NCI-H1105 treated with DMSO at 0.1 percent for 48 hours (cell line): ENCODE measurements around the gene GRM1.

Experiments used
- DNase-seq: peaks from one replicate; lab custom pipeline; 2025; lab: John Stamatoyannopoulos, UW

GRM1 gene

GRCh38 chr6:146335336-146335735 is 306.5 kb downstream of the GRM1 start:
- no peak for DNase-seq

- DNase-seq, result no peak
Observed at GRCh38 chr6:146336191-146336590, 307.3 kb downstream of the GRM1 start.

DNA sequence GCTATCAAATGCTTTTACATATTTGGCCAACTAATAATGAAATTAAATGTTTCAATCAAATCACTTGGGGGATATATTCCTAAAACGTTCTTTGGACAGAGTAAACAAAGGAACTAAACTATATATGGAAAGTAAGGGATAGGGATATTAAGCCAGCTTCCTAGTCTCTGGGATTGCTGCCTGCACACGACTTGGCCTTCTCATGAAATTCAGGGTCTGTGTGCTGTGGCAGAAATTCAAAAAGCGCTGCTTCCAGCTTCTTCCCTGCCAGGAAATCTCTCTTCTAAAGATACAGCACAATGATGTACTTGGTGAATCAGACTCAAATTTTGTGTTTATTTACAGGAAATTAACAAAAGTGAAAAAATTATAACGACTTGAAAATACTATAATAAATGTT is 308.5 kb downstream of the GRM1 start:
- DNase-seq, result no peak

GRCh38 chr6:146339716-146340115 is 310.9 kb downstream of the GRM1 start:
- DNase-seq, result no peak

DNA sequence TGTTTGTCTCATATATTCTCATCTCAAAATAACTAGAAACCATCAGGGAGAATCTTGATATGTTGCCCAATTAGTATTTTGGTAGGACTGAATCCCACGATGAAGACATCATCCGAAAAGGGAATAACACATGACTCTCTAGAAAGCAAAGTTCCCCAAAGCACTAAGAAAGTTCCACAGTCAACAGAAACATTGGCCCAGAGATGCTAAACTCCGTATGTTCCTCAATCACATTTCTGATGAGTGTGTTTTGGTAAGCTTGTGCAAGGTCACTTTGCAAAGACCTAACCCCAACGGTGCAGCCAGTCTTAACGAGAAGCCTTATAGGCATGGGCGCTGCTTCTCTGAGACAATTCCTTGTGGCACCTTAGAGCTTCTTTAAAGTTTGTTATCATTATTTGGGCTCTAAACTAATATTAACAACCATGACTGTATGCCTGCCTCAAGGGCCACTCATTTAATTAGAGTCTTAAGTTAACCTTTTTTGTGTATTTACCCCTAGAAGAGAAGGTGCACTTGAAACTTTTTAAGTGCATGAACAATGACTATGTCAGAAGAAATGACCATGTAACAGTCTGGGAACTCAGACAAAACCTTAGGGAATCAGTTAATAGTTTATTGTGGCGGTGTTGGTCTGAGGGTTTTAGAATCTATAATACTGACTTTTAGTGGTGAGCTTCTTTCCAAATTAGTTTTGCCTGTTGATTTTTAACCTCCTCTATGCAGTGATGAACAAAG is 312.8 kb downstream of the GRM1 start:
- no peak for DNase-seq

GRCh38 chr6:146345598-146345997 is 316.7 kb downstream of the GRM1 start:
- no peak for DNase-seq

GRCh38 chr6:146347090-146347489 is 318.2 kb downstream of the GRM1 start:
- DNase-seq, result no peak

- no peak for DNase-seq
Observed at GRCh38 chr6:146347690-146348089, 318.8 kb downstream of the GRM1 start.

- no peak for DNase-seq
Observed at GRCh38 chr6:146351018-146351417, 322.2 kb downstream of the GRM1 start.

DNA sequence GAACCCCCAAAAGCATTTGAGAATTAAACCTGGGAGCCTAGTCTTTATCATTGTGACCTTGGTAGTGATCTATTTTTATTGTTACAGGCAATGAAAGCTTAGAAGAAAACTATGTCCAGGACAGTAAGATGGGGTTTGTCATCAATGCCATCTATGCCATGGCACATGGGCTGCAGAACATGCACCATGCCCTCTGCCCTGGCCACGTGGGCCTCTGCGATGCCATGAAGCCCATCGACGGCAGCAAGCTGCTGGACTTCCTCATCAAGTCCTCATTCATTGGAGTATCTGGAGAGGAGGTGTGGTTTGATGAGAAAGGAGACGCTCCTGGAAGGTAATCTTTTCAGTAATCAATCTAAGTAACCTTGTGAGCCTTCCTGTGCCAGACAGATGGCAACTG is 323.3 kb downstream of the GRM1 start:
- no peak for DNase-seq

DNA sequence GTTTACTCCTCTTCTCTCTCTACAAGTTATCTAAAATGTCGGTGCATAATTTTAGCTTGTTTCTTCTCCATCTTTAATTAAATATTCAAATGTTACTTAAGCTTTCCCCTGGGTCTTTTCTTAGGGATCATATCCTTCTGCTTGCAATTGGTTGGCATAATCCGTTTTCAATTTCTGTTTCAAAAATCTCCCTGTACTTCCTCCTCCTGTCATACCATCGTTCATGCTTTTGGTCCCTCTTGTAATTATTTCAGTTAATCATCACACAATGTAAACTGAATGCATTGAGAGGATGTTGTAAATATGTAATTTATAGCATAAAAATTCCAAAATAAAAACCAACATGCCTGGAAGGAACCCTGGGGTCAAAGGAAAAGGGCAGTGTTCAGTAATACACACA is 325.6 kb downstream of the GRM1 start:
- DNase-seq, result no peak

DNA sequence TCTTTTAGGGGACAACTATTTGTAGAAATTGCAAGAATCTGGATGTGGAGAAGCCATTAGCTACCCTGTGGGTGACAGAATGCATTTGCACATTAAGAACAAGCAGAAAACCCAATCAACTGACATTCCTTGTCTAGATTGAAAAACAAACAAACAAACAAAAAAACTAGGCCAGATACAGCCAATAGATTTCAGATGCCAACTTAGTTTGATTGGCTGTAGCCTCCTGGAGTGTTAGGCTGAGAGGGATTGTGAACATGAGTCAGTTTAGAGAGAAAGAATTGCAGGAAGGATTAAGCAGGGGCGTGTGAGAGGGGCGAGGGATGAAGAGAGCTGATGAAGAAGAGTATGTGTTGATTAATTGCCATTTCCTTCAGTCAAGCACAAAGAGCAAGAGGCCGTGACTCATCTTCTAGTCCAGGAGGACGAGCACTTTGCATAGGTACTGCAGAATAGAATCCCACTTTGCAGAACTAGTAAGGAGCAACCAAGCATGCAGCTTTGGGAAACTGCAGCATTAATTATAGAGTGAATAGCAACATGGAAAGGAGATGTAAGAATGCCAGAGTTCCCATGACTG is 326.7 kb downstream of the GRM1 start:
- DNase-seq, result no peak

DNA sequence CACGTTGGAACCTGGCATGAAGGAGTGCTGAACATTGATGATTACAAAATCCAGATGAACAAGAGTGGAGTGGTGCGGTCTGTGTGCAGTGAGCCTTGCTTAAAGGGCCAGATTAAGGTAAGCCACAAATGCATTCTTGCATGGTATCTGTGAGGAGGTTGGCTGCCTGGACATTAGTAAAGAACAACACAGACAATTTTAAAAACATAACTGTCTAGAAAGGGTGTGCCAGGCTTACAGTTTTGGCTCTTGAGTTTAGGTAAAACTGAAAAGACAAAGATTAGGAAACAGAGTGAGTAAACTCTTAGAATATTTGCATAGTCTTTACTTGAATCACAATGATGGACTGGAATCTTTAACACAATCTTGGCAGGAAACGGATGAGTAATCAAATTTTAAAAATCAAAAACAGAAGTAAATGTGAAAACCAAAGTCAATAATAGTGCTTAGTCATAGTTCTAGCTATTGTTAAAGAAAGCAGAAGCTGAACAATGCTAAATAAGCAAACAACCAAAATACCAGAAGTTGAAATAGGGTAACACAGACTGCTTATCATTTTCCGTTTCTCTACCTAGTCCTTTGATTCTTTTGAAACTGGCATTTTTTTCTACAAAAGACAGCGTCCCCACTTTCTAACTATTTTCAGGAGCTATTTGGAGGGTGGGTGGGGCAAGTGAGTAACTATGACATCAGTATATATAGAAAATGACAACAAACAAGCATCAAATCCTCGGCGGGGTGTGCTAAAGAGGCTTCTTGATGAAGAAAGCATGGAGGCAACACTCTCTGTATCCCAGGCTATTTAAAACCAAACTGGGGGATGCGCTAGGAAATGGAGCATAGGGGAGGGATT is 328.9 kb downstream of the GRM1 start:
- no peak for DNase-seq

- DNase-seq, result no peak
Observed at GRCh38 chr6:146358431-146359046, 329.7 kb downstream of the GRM1 start.

- DNase-seq, result no peak
Observed at GRCh38 chr6:146359131-146359530, 330.3 kb downstream of the GRM1 start.

- DNase-seq, result peak; percentile 44
Observed at GRCh38 chr6:146361128-146361924, 332.5 kb downstream of the GRM1 start.

DNA sequence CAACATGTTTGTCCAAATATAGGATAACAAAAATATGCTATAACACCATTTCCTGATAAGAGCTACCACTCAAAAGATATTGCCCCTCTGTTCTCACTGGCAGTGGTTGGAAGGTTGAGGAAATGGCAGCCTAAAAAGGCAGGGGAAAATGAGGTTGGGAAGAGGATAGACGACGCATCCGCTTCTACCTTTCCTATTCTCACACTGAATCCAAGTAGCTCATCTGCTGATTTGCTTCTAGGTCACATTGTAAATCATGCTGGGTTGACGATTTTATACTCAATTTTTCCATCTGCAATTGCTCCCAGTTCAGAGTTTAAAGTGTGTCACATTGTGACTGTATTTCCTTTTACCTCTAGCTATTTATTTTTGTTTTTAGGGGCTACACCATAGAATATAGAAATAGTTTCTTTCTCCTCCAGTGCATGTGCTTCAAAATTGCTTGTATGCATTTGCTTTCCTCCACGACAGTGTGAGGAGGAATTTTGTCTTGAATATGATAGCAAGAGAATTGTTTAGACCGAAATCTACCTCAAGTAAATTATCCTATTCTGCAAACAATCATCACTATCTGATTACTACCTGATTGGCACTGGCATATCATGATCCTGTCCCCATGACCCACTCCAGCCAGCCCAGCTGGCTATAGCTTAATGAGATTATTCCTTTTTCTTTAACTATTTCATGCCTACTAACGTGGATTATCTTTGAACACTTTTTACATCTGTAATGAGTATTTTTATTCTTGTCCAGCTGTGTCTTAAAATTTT is 335.2 kb downstream of the GRM1 start:
- DNase-seq, result no peak

GRCh38 chr6:146364816-146365594 is 336.1 kb downstream of the GRM1 start:
- no peak for DNase-seq

DNA sequence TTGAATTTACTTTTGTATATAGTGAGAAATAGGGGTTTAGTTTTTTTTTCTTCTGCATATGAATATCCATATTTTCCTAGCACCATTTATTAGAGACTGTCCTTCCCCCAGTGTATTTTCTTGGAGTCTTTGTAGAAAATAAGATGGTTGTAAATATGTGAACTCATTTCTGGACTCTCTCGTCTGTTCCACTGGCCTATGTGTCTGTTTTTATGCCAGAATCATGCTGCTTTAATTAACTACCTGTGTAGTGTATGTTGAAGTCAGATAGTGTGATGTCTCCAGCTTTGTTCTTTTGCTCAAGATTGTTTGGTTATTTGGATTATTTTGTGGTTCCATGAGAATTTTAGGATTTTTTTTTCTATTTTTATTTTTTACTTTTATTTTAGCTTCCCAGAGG is 338.2 kb downstream of the GRM1 start:
- no peak for DNase-seq

DNA sequence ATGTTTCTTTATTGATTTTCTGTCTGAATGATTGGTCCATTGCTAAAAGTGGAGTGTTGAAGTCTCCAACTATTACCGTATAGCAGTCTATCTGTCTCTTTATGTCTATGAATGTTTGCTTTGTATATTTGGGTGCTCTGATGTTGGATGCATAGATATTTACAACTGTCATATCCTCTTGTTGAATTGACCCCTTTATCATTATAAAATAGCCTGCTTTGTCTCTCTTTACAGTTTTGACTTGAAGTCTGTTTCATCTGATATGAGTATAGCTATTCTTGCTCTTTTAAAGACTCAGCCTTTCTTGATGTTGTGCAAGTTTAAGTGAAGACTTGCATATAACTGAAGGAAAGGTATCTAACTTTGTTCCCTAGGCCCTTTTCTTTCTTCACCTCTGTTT is 341.0 kb downstream of the GRM1 start:
- no peak for DNase-seq
